A549 (cell line): ENCODE data around the gene MYBPC2.

Source experiments
- CTCF ChIP-seq: fragments of >200 bp; sonication (Bioruptor Twin); formaldehyde crosslinking; IDR thresholded peaks from 3 replicates; pipeline ENCODE4 v1.5.1; 2016
- ELK1 ChIP-seq: fragments of 150-350 bp; IDR thresholded peaks from 2 replicates; pipeline ENCODE4 v1.6.1; 2014; ENCODE audit warnings: low read depth, mild to moderate bottlenecking, low read length
- EP300 ChIP-seq, 2 experiments: fragments of >200 bp; sonication (Bioruptor Twin); formaldehyde crosslinking; IDR thresholded peaks; 2 replicates in 1 of 2; 3 replicates in 1 of 2; pipeline ENCODE4 v1.6.1; 2016 to 2017
- KDM1A ChIP-seq: fragments of 200-600 bp; sonication (generic); IDR thresholded peaks from 2 replicates; pipeline ENCODE4 v1.6.1; 2016; ENCODE audit warnings: low read depth, mild to moderate bottlenecking
- MAFK ChIP-seq: fragments of 450-650 bp; IDR thresholded peaks from 2 replicates; pipeline ENCODE4 v1.6.1; 2014; ENCODE audit not compliant: partially characterized antibody
- NFE2L2 ChIP-seq: fragments of 150-350 bp; conservative IDR thresholded peaks from 2 replicates; pipeline ENCODE4 v1.6.1; 2014; ENCODE audit warnings: low read length
- PBX3 ChIP-seq: IDR thresholded peaks from 2 replicates; pipeline ENCODE4 v1.6.1; 2012
- POLR2A ChIP-seq: IDR thresholded peaks from 2 replicates; pipeline ENCODE4 v1.6.1; 2012; ENCODE audit warnings: mild to moderate bottlenecking, low read length
- POLR2AphosphoS2 ChIP-seq: conservative IDR thresholded peaks from 2 replicates; pipeline ENCODE4 v1.6.1; 2012; ENCODE audit warnings: low read length, improper control_type of control experiment, inconsistent platforms
- RAD21 ChIP-seq, 2 experiments: fragments of >200 bp in 1 of 2; sonication (Bioruptor Twin) in 1 of 2; formaldehyde crosslinking in 1 of 2; IDR thresholded peaks in 1 of 2; conservative IDR thresholded peaks in 1 of 2; 2 replicates in 1 of 2; 3 replicates in 1 of 2; pipeline ENCODE4 v1.6.1; 2012 to 2018; ENCODE audit warnings: inconsistent platforms in 1 of 2
- ZNF302 ChIP-seq: fragments of 250-450 bp; sonication (Bioruptor Pico); IDR thresholded peaks from 2 replicates; pipeline ENCODE4 v1.9.0; 2021; ENCODE audit warnings: inconsistent platforms, mild to moderate bottlenecking, moderate library complexity
- TF ChIP-seq, protein P1 (sequence below): IDR thresholded peaks from 2 replicates; pipeline ENCODE4 v1.6.1; 2012

DNA sequence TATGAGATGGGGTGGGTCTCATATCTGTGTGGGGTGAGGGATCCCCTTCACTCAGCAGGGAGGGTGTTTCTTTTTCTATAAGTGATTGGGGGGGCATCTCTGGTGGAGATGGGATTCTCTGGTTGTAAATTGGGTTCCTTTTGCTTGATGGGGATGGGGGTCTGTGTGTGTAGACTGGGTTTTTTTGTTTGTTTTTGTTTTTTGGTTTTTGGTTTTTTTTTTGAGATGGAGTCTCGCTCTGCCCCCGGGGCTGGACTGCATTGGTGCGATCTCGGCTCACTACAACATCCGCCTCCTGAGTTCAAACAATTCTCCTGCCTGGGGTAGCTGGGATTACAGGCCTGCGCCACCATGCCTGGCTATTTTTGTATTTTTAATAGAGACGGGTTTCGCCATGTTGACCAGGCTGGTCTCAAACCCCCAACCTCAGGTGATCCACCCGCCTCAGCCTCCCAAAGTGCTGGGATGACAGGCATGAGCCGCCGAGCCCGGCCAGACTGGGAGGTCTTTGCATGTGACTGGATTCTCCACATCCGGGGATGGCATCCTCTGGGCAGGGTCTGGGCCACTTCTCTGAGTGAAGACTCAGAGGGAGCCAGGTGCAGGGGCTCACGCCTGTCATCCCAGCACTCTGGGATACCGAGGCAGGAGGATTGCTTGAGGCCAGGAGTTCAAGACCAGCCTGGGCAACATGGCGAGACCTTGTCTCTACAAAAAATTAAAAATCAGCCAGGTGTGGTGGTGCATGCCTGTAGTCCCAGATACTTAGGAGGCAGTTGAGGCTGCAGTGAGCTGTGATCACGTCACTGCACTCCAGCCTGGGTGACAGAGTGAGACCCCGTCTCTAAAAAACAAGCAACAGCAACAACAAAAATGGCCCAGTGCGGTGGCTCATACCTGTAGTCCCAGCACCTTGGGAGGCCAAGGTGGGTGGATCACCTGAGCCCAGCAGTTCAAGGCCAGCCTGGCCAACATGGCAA lies 799 bp downstream of the MYBPC2 start:
- no peak for TF ChIP-seq NFE2L2
- no peak for TF ChIP-seq POLR2AphosphoS2
- no peak for TF ChIP-seq CTCF
- TF ChIP-seq MAFK = no peak
- no peak for TF ChIP-seq ZNF302 (CRISPR knock-in tag)
- TF ChIP-seq EP300 (IDR thresholded peaks at IDR 0.05) = no peak
- no peak for TF ChIP-seq RAD21 (conservative IDR thresholded peaks at IDR 0.05 in 1 of 2, IDR thresholded peaks at IDR 0.05 in 1 of 2)
- no peak for TF ChIP-seq ELK1
- no peak for TF ChIP-seq PBX3
- TF ChIP-seq, protein P1, sequence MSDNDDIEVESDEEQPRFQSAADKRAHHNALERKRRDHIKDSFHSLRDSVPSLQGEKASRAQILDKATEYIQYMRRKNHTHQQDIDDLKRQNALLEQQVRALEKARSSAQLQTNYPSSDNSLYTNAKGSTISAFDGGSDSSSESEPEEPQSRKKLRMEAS = no peak
- TF ChIP-seq POLR2A = no peak
- TF ChIP-seq KDM1A = no peak
